ENCODE results near the gene TNFRSF18.

DNA sequence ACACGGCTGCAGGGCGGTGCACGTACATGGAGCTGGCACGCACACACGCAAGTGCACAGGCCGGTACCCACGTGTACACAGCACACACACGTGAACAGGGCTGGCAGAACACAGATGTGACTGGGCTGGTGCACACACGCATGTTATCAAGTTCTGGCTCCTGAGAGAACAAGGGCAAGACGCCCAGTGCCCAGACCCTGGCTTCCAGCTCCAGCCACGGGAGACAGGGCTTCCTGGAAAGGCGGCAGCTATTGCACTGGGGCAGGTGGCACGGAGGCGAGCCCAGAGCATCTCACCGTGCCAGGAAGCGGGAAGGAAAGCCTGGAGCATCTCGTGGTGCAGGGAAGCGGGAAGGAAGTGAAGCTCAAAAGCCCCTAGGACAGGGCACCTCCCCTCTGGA, 19.5 kb upstream of the TNFRSF18 start:
- TF ChIP-seq SMC3 (conservative IDR thresholded peaks at IDR 0.05; ENCODE audit: poor library complexity): no peak
- TF ChIP-seq EP300 (conservative IDR thresholded peaks at IDR 0.05; ENCODE audit: poor library complexity, severe bottlenecking): no peak
- TF ChIP-seq POLR2AphosphoS5 (IDR thresholded peaks at IDR 0.05): no peak
- TF ChIP-seq, protein P1, sequence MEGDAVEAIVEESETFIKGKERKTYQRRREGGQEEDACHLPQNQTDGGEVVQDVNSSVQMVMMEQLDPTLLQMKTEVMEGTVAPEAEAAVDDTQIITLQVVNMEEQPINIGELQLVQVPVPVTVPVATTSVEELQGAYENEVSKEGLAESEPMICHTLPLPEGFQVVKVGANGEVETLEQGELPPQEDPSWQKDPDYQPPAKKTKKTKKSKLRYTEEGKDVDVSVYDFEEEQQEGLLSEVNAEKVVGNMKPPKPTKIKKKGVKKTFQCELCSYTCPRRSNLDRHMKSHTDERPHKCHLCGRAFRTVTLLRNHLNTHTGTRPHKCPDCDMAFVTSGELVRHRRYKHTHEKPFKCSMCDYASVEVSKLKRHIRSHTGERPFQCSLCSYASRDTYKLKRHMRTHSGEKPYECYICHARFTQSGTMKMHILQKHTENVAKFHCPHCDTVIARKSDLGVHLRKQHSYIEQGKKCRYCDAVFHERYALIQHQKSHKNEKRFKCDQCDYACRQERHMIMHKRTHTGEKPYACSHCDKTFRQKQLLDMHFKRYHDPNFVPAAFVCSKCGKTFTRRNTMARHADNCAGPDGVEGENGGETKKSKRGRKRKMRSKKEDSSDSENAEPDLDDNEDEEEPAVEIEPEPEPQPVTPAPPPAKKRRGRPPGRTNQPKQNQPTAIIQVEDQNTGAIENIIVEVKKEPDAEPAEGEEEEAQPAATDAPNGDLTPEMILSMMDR (IDR thresholded peaks at IDR 0.05; ENCODE audit: poor library complexity, severe bottlenecking): no peak
- TF ChIP-seq, protein P2, sequence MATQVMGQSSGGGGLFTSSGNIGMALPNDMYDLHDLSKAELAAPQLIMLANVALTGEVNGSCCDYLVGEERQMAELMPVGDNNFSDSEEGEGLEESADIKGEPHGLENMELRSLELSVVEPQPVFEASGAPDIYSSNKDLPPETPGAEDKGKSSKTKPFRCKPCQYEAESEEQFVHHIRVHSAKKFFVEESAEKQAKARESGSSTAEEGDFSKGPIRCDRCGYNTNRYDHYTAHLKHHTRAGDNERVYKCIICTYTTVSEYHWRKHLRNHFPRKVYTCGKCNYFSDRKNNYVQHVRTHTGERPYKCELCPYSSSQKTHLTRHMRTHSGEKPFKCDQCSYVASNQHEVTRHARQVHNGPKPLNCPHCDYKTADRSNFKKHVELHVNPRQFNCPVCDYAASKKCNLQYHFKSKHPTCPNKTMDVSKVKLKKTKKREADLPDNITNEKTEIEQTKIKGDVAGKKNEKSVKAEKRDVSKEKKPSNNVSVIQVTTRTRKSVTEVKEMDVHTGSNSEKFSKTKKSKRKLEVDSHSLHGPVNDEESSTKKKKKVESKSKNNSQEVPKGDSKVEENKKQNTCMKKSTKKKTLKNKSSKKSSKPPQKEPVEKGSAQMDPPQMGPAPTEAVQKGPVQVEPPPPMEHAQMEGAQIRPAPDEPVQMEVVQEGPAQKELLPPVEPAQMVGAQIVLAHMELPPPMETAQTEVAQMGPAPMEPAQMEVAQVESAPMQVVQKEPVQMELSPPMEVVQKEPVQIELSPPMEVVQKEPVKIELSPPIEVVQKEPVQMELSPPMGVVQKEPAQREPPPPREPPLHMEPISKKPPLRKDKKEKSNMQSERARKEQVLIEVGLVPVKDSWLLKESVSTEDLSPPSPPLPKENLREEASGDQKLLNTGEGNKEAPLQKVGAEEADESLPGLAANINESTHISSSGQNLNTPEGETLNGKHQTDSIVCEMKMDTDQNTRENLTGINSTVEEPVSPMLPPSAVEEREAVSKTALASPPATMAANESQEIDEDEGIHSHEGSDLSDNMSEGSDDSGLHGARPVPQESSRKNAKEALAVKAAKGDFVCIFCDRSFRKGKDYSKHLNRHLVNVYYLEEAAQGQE (IDR thresholded peaks at IDR 0.05; ENCODE audit: borderline replicate concordance): no peak

Data from neural cell (in vitro differentiated cells).